ENCODE data around the gene ARRDC2.

GRCh38 chr19:17982430-17982829 is 25.5 kb upstream of the ARRDC2 start:
- no peak for TF ChIP-seq CREM (IDR thresholded peaks at IDR 0.05; ENCODE audit: low read depth)
- no peak for TF ChIP-seq ZBED1 (IDR thresholded peaks at IDR 0.05)
- TF ChIP-seq, protein P1, sequence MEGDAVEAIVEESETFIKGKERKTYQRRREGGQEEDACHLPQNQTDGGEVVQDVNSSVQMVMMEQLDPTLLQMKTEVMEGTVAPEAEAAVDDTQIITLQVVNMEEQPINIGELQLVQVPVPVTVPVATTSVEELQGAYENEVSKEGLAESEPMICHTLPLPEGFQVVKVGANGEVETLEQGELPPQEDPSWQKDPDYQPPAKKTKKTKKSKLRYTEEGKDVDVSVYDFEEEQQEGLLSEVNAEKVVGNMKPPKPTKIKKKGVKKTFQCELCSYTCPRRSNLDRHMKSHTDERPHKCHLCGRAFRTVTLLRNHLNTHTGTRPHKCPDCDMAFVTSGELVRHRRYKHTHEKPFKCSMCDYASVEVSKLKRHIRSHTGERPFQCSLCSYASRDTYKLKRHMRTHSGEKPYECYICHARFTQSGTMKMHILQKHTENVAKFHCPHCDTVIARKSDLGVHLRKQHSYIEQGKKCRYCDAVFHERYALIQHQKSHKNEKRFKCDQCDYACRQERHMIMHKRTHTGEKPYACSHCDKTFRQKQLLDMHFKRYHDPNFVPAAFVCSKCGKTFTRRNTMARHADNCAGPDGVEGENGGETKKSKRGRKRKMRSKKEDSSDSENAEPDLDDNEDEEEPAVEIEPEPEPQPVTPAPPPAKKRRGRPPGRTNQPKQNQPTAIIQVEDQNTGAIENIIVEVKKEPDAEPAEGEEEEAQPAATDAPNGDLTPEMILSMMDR (IDR thresholded peaks at IDR 0.05 in 2 of 3, conservative IDR thresholded peaks at IDR 0.05 in 1 of 3; ENCODE audit: insufficient read depth in 2 of 3, low read depth in 1 of 3, low read length in 3 of 3): no peak
- TF ChIP-seq SMAD3 (CRISPR knock-in tag; conservative IDR thresholded peaks at IDR 0.05): no peak
- no peak for TF ChIP-seq CEBPB (tag; IDR thresholded peaks at IDR 0.05)
- no peak for TF ChIP-seq ESRRA (IDR thresholded peaks at IDR 0.05; ENCODE audit: borderline replicate concordance, low read depth)
- no peak for TF ChIP-seq SMARCA4 (IDR thresholded peaks at IDR 0.05)
